ENCODE measurements around the gene ZC3H8.

Gene ZC3H8

DNA sequence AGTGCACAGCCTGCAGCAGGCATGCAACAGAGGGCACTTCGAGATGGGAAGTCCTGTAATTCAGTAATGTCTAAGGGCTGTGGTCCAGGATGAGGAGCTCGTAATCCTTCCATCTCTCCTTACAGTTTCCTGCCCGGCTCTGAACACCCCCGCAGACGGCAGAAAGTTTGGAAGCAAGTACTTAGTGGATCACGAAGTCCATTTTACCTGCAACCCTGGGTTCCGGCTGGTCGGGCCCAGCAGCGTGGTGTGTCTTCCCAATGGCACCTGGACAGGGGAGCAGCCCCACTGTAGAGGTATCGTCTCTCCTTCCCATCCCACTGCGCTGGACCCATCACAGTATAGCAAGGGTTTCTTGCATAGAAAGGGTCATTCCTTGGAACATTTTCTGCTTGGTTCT, 90.0 kb downstream of the ZC3H8 start:
- no peak for DNase-seq (ENCODE audit: low spot score)

DNA sequence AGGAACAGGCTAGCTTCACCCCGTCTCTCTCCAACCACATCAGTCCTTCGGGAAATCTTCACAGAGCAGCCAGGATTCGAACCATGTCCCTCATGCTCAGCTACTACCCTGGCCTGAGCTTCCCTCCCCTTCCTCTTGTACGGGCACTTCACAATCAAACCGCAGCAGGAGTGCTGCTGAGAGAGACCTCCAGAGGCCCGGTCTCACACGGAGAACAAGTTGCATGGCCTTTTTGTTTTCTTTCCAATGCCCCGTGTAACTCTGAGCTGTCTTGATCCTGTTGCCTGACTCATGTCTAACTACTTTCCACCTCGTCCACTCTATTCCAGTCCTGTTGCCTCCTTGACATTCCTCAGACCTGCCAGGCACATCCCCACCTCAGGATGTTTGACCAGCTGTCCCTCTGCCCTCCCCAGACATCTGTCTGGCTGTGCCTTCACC, 91.3 kb downstream of the ZC3H8 start:
- DNase-seq (ENCODE audit: low spot score) = no peak

GRCh38 chr2:112162956-112163355, 91.9 kb downstream of the ZC3H8 start:
- no peak for DNase-seq (ENCODE audit: low spot score)

DNA sequence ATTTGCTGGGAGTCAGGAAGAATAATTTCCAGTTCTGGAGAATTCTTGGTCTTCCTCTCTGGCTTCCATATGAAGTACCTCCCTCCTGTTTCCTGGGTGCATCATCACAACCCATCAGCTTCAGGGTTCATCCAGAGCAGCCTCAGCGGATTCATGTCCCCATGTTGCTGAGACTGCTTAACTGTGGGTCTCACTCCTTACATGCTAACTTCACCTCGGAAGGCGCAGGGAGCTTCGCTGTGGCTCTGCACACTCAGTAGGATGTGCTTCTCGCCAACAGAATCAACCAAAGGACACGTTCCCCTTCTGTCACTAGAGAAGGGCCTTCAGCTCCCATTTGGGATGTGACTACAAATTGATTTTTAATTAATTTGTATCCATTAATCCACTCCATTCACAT, 92.5 kb downstream of the ZC3H8 start:
- no peak for DNase-seq (ENCODE audit: low spot score)
